MCF 10A (cell line): ENCODE data around the gene GRM6. TPM values are rescaled to one million over a fixed set of nuclear protein-coding genes. Genes with fewer than 3 reads are reported as not detected.

Experiments used
- BruUV-seq: library from RNA; stranded (reverse); fragments of 400-500 nt; replicated peaks from 2 replicates; lab custom pipeline; 2021; lab: Mats Ljungman, UMichigan
- CTCF ChIA-PET: fragments of 300-600 bp; sonication (Branson Sonifier 250); formaldehyde crosslinking; extraction: SDS; loops from one replicate; lab custom pipeline; 2021; ENCODE audit warnings: antibody characterized with exemption, inconsistent platforms; lab: Yijun Ruan, JAX
- POLR2A ChIA-PET: fragments of 300-600, 350-650 bp; sonication (Branson Sonifier 250); formaldehyde crosslinking; extraction: SDS; loops from one replicate; lab custom pipeline; 2020; ENCODE audit warnings: antibody characterized with exemption, inconsistent platforms; lab: Yijun Ruan, JAX
- DNase-seq: peaks from one replicate; pipeline ENCODE4 v3.0.0-alpha.2; 2018; ENCODE audit not compliant: unreplicated experiment
- H3K27ac Mint-ChIP-seq: one replicate; pipeline ENCODE4 v1.8.0; 2022; ENCODE audit warnings: mild to moderate bottlenecking, low read depth, mixed read lengths; ENCODE audit not compliant: unreplicated experiment
- H3K27me3 Mint-ChIP-seq: one replicate; pipeline ENCODE4 v1.8.0; 2022; ENCODE audit warnings: mixed read lengths; ENCODE audit not compliant: insufficient read depth, unreplicated experiment
- H3K36me3 Mint-ChIP-seq: one replicate; pipeline ENCODE4 v1.8.0; 2022; ENCODE audit warnings: mild to moderate bottlenecking, moderate library complexity, mixed read lengths; ENCODE audit not compliant: insufficient read depth, unreplicated experiment
- H3K4me1 Mint-ChIP-seq: one replicate; pipeline ENCODE4 v1.8.0; 2022; ENCODE audit warnings: mixed read lengths; ENCODE audit not compliant: insufficient read depth, unreplicated experiment
- H3K4me3 Mint-ChIP-seq: one replicate; pipeline ENCODE4 v1.8.0; 2022; ENCODE audit warnings: mild to moderate bottlenecking, moderate library complexity, mixed read lengths; ENCODE audit not compliant: unreplicated experiment
- H3K9me3 Mint-ChIP-seq: one replicate; pipeline ENCODE4 v1.8.0; 2022; ENCODE audit warnings: mixed read lengths; ENCODE audit not compliant: unreplicated experiment
- intact Hi-C: fragments of 100-400 bp; cut with micrococcal nuclease; formaldehyde crosslinking; loops from 2 replicates; pipeline ENCODE4 v1.14.1; 2022
- total RNA-seq: library from RNA; stranded (reverse); gene quantifications from 2 replicates; pipeline ENCODE4 v1.2.3, GENCODE V29; 2022
- TF ChIP-seq, protein P1 (sequence below): fragments of 200-600 bp; IDR thresholded peaks from one replicate; pipeline ENCODE4 v1.8.0; 2022; ENCODE audit warnings: antibody characterized with exemption, mild to moderate bottlenecking; ENCODE audit not compliant: unreplicated experiment

The GRM6 gene
- total RNA-seq, 1 experiment from 2014 or later: not detected

DNA sequence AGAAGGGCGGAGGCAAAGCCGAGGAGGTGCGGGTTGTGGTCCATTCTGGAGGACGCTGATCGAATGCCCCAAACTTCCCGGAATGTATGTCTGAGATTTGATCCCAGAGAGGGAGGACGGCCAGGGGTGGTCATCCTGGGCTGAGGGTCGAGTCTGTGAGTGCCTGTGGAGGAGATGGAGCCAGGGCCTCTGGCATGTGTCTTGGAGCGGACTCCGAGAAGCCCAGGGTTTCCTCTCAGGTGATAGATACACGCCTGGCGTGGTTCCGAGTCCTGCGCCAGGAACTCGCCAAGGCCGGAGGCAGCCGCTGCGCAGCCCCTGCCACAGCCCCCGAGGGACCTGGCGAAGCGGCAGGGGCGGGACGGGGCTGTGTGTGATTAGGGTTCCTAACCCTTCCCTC lies 53.8 kb downstream of the GRM6 start:
- intact Hi-C loops: no loop called here
- TF ChIP-seq, protein P1, sequence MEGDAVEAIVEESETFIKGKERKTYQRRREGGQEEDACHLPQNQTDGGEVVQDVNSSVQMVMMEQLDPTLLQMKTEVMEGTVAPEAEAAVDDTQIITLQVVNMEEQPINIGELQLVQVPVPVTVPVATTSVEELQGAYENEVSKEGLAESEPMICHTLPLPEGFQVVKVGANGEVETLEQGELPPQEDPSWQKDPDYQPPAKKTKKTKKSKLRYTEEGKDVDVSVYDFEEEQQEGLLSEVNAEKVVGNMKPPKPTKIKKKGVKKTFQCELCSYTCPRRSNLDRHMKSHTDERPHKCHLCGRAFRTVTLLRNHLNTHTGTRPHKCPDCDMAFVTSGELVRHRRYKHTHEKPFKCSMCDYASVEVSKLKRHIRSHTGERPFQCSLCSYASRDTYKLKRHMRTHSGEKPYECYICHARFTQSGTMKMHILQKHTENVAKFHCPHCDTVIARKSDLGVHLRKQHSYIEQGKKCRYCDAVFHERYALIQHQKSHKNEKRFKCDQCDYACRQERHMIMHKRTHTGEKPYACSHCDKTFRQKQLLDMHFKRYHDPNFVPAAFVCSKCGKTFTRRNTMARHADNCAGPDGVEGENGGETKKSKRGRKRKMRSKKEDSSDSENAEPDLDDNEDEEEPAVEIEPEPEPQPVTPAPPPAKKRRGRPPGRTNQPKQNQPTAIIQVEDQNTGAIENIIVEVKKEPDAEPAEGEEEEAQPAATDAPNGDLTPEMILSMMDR: no peak
- Mint-ChIP-seq H3K4me3 (no peak overlapping the region), H3K9me3 (peaks cover 63% of the 10 kb centered on the region), H3K27me3 (no peaks in the 10 kb centered on the region), H3K27ac (no peak overlapping the region), H3K4me1 (no peaks in the 10 kb centered on the region), H3K36me3 (no peaks in the 10 kb centered on the region)
- POLR2A ChIA-PET: no interaction called here
- DNase-seq: no peak
- BruUV-seq: no TSS peak
- CTCF ChIA-PET: no interaction called here

DNA sequence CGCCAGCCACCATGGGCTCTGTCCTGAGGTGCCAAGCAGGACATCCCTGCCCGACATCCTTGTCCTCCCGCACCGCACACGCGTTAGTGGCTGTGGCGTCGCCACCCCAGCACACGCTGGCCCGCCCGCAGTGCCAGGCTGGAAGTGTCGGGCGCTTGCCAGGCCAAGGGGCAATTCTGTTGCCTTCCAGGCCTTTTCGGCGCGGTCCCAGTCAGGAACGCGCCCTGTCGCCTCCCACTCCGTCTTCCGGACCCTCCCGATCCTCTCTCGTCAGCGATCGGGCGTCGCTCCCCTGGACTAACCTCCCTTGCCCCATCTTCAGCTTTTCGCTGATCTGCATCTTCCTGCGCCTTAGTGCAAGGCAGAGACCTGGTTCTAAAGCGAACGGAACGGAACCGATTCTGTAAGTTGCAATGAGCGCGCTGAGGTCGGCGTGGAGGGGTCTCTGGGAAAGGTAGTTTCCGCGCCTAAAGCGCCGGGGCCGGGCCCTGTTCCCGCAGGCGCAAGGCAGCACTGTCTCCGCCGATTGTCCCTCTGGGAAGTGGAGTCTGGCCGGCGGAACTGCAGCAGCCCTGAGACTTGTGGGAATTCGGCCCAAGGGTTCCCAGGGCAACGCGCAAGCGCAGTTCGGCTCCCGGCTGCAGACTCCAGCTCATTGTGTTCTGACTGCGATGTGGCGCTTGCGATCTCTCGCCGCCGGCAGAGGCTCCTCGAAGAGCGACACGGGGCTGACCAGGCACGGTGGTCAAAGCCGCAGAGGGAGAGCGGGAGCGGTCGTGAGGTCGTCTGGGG lies 54.4 kb downstream of the GRM6 start, which contains the start of gene ZNF454:
ZNF454 (plus strand) TSS at position 630 of the 792 bp plus-strand sequence. CDS start 1,594 bp downstream, outside the sequence.
- Mint-ChIP-seq H3K4me3 (no peak within 1 kb of the TSS), H3K9me3 (peaks cover 66% of the 10 kb centered on the region), H3K4me1 (no peaks in the 10 kb centered on the region), H3K27me3 (no peaks in the 10 kb centered on the region), H3K36me3 (no peaks in the 10 kb centered on the region), H3K27ac (no peak within 1 kb of the TSS)
- intact Hi-C loops: no loop called here
- POLR2A ChIA-PET: no interaction called here
- BruUV-seq: no TSS peak
- DNase-seq: no peak
- CTCF ChIA-PET: no interaction called here
- TF ChIP-seq, protein P1: no peak

DNA sequence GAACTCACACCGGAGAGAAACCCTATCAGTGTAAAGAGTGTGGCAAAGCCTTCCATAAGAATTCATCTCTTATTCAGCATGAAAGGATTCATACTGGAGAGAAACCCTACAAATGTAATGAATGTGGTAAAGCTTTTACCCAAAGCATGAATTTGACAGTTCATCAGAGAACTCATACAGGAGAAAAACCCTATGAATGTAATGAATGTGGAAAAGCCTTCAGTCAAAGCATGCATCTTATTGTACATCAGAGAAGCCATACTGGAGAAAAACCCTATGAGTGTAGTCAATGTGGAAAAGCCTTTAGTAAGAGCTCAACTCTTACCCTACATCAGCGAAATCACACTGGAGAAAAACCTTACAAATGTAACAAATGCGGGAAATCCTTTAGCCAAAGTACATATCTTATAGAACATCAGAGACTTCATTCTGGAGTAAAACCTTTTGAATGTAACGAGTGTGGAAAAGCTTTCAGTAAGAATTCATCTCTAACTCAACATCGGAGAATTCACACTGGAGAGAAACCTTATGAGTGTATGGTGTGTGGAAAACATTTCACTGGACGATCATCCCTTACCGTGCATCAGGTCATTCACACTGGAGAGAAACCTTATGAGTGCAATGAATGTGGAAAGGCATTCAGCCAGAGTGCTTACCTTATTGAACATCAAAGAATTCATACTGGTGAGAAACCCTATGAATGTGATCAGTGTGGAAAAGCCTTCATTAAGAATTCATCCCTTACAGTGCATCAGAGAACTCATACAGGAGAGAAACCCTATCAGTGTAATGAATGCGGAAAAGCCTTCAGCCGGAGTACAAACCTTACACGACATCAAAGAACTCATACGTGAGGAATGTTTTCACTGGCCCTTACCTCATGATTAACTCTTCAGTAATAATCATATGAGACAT lies 63.0 kb downstream of the GRM6 start:
- no peaks in the 10 kb centered on the region for H3K27me3 Mint-ChIP-seq
- DNase-seq: peak; percentile 8
- no TSS peak for BruUV-seq
- POLR2A ChIA-PET: interaction anchor here (0.6 to 1.0 kb wide), 2 partner anchors 11 to 72 kb away, joined by 3 read pairs; partner anchors contain the start of gene ZNF354B
- H3K4me3 Mint-ChIP-seq: no peak overlapping the region
- intact Hi-C loops: no loop called here
- TF ChIP-seq, protein P1: no peak
- no peaks in the 10 kb centered on the region for H3K36me3 Mint-ChIP-seq
- peaks cover 66% of the 10 kb centered on the region for H3K9me3 Mint-ChIP-seq
- no peak overlapping the region for H3K27ac Mint-ChIP-seq
- CTCF ChIA-PET: interaction anchor here (0.7 to 0.8 kb wide), 2 partner anchors 37 to 425 kb away, joined by 3 to 5 read pairs; no protein-coding TSS in a partner anchor
- H3K4me1 Mint-ChIP-seq: no peaks in the 10 kb centered on the region

Other genes starting within 250 kb of the GRM6 start
- gene ZNF354B, start 135.4 kb downstream of the GRM6 start, total RNA-seq: 24.4 and 24.8 TPM in 2 replicates
- gene ZFP2, start 99.4 kb downstream of the GRM6 start, total RNA-seq: 0.49 and 0.54 TPM in 2 replicates
- not detected in 2 replicates for gene ZNF454, start 54.1 kb downstream of the GRM6 start, total RNA-seq
- gene ZNF879, start 28.5 kb upstream of the GRM6 start, total RNA-seq: 1.3 and 1.8 TPM in 2 replicates
- 3.9 and 4.6 TPM in 2 replicates for gene ZNF354C, start 65.1 kb upstream of the GRM6 start, total RNA-seq